Measurements from ENCODE around the gene ACTG2.

DNA sequence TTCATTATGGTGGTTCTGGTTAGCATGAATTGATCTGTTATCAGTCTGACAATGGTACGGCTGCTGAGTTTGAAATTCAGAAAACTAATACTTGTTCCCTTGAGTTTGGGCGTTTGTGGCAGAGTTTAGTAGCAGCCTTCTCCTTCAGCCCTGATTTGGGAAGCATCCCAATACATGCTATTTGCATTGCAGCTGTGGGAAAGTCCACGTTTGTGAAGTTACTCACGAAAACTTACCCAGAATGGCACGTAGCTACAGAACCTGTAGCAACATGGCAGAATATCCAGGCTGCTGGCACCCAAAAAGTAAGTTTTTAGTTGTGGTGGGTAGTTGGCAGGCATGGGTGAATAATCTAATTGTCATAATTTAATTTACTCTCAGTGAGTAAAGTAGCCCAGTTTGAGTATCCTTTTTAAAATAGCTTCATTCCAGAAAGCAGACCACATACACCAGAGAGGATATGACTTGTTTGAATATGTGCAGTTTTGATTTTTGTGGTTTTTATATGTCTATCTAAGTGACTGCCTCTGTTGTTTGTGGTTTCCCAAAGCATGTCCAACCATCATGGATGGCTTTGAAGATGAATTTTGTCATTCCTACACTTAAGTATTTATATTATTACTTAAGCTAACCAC, 46.0 kb downstream of the ACTG2 start:
- TF ChIP-seq CTCF (IDR thresholded peaks at IDR 0.05; ENCODE audit: borderline replicate concordance, extremely low read depth, low read length, poor library complexity, severe bottlenecking) (no peak), EZH2 (IDR thresholded peaks at IDR 0.05; ENCODE audit: borderline replicate concordance, low read depth, low read length, severe bottlenecking) (no peak)
